Calu3 (cell line): ENCODE results near the gene TMC8. TPM values are rescaled to one million over a fixed set of nuclear protein-coding genes. Genes with fewer than 3 reads are reported as not detected.
A peak's percentile ranks its signal among the peaks of the same experiment; 100 is the strongest.

Experiments used
- BruUV-seq: library from RNA; stranded (reverse); fragments of 400-500 nt; replicated peaks from 2 replicates; lab custom pipeline; 2021; lab: Mats Ljungman, UMichigan
- CTCF ChIA-PET: fragments of 300-600 bp; sonication (Branson Sonifier 250); formaldehyde crosslinking; loops from one replicate; lab custom pipeline; 2022; ENCODE audit warnings: antibody characterized with exemption; lab: Charles Lee
- DNase-seq: peaks from one replicate; pipeline ENCODE4 v3.0.0; 2022
- H3K27ac Mint-ChIP-seq: one replicate; pipeline ENCODE4 v1.8.0; 2022; ENCODE audit warnings: mixed read lengths; ENCODE audit not compliant: unreplicated experiment
- H3K27me3 Mint-ChIP-seq: one replicate; pipeline ENCODE4 v1.8.0; 2022; ENCODE audit warnings: mixed read lengths; ENCODE audit not compliant: unreplicated experiment
- H3K36me3 Mint-ChIP-seq: one replicate; pipeline ENCODE4 v1.8.0; 2022; ENCODE audit warnings: mild to moderate bottlenecking, moderate library complexity, mixed read lengths; ENCODE audit not compliant: insufficient read depth, unreplicated experiment
- H3K4me1 Mint-ChIP-seq: one replicate; pipeline ENCODE4 v1.8.0; 2022; ENCODE audit warnings: mild to moderate bottlenecking, low read depth, mixed read lengths; ENCODE audit not compliant: unreplicated experiment
- H3K4me3 Mint-ChIP-seq: one replicate; pipeline ENCODE4 v1.8.0; 2022; ENCODE audit warnings: mild to moderate bottlenecking, low read depth, moderate library complexity, mixed read lengths; ENCODE audit not compliant: unreplicated experiment
- H3K9me3 Mint-ChIP-seq: one replicate; pipeline ENCODE4 v1.8.0; 2022; ENCODE audit warnings: low read depth, mixed read lengths; ENCODE audit not compliant: unreplicated experiment
- CTCF ChIP-seq: fragments of 200-600 bp; IDR thresholded peaks from one replicate; pipeline ENCODE4 v1.8.0; 2022; ENCODE audit warnings: antibody characterized with exemption; ENCODE audit not compliant: unreplicated experiment
- intact Hi-C: fragments of 100-400 bp; cut with micrococcal nuclease; formaldehyde crosslinking; loops from one replicate; pipeline ENCODE4 v1.10.0; 2022; ENCODE audit not compliant: unreplicated experiment
- total RNA-seq: library from RNA; stranded (reverse); gene quantifications from 2 replicates; pipeline ENCODE4 v1.2.3, GENCODE V29; 2022

The TMC8 gene
- total RNA-seq, 1 experiment from 2014 or later = 1.1 TPM

GRCh38 chr17:78174346-78174869 lies 43.8 kb downstream of the TMC8 start:
- peaks cover 46% of the 10 kb centered on the region for H3K4me1 Mint-ChIP-seq

DNA sequence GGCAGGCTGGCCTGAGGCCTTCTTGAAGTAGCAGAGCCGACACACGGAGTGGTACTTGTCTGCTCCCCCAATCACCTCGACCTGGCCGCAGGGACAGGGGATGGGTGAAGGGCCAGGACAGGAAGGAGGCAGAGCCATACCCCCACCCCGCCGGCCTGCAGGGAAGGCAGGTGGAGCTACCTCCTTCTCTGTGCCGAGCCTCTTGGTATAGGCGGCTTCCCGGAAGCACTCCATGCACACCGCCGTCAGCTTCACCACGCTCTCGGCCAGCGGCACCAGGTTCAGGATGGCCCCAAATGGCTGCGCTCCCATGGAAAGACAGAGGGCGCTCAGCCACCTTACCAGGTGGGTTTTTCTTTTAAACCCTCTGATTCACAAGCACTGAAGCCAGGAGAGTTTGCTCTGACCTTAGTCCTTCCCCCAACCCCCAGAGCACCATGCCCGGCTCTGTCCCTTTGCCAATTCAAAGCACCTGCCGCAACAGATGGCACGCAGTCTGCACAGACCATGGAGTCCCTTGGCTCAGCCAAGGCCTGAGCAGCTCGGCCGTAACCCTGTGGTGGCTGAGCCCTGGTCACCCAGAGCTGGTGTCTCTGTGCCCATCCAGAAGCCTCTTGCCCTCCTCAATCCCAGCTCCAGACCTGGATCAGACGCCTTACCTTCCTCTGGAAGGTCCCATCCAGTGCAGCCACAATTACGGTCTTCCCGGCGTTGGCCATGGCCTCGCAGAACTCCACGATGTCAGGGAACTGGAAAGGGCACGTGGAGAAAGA lies 44.5 kb downstream of the TMC8 start:
- no peak overlapping the region for H3K4me3 Mint-ChIP-seq
- peak overlapping the region; percentile 87 for H3K27ac Mint-ChIP-seq
- no peaks in the 10 kb centered on the region for H3K27me3 Mint-ChIP-seq

More at GRCh38 chr17:78174346-78174869, 43.8 kb downstream of the TMC8 start:
- Mint-ChIP-seq H3K27me3 (no peaks in the 10 kb centered on the region), H3K4me3 (no peak overlapping the region), H3K9me3 (no peaks in the 10 kb centered on the region), H3K36me3 (peaks cover 62% of the 10 kb centered on the region), H3K27ac (peak overlapping the region; percentile 87)
- peak; percentile 87 for DNase-seq
- BruUV-seq = TSS peak; percentile 16
- intact Hi-C loops = loop anchor here (2.0 kb wide), 1 partner anchor 62 kb away; no protein-coding TSS in a partner anchor
- CTCF ChIA-PET = interaction anchor here (0.6 to 2.2 kb wide), 9 partner anchors 23 to 168 kb away, joined by 3 to 9 read pairs (median 3); no protein-coding TSS in a partner anchor
- peak; percentile 30 for TF ChIP-seq CTCF

GRCh38 chr17:78175643-78175981 lies 45.0 kb downstream of the TMC8 start:
- Mint-ChIP-seq H3K27me3 (no peaks in the 10 kb centered on the region), H3K4me3 (no peak overlapping the region), H3K36me3 (peaks cover 70% of the 10 kb centered on the region), H3K4me1 (peaks cover 46% of the 10 kb centered on the region), H3K9me3 (no peaks in the 10 kb centered on the region), H3K27ac (no peak overlapping the region)
- DNase-seq = no peak
- CTCF ChIA-PET = interaction anchor here (0.9 to 2.2 kb wide), 4 partner anchors 11 to 92 kb away, joined by 3 to 9 read pairs (median 6); partner anchors contain the start of gene TK1
- TF ChIP-seq CTCF = no peak
- intact Hi-C loops = loop anchor here (2.0 kb wide), 1 partner anchor 63 kb away; no protein-coding TSS in a partner anchor
- no TSS peak for BruUV-seq

More for the DNA sequence above, 44.5 kb downstream of the TMC8 start:
- CTCF ChIA-PET = interaction anchor here (0.6 to 2.2 kb wide), 11 partner anchors 11 to 168 kb away, joined by 3 to 9 read pairs (median 3); partner anchors contain the start of gene TK1
- Mint-ChIP-seq H3K9me3 (no peaks in the 10 kb centered on the region), H3K4me1 (peaks cover 46% of the 10 kb centered on the region), H3K36me3 (peaks cover 64% of the 10 kb centered on the region)
- DNase-seq = no peak
- intact Hi-C loops = loop anchor here (2.0 kb wide), 1 partner anchor 62 kb away; no protein-coding TSS in a partner anchor
- BruUV-seq = no TSS peak
- no peak for TF ChIP-seq CTCF

DNA sequence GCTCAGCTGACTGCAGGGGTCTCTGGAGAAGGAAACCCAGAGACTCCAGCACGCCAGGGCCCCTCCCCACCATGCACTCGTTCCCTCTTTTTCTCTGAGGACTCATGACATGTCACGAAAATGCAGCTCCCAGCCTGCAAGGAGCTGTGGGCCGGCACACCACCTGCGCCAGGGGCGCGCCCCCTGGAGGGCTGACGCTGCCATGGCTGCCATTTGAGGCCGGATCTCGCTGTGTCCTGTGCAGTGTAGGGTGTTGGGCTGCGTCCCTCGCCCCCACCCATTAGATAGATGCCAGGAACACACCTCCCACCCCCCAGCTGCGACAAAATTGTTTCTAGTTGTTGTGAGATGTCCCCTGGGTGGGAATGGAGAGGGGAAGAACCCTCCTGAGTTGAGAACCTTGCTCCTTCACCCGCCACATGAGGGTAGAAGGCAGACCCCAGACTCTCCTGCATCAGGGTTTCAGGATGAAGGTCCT lies 46.0 kb downstream of the TMC8 start:
- peak; percentile 48 for TF ChIP-seq CTCF
- BruUV-seq = no TSS peak
- Mint-ChIP-seq H3K36me3 (peaks cover 77% of the 10 kb centered on the region), H3K9me3 (no peaks in the 10 kb centered on the region), H3K27me3 (no peaks in the 10 kb centered on the region), H3K4me3 (no peak overlapping the region), H3K27ac (no peak overlapping the region), H3K4me1 (peaks cover 38% of the 10 kb centered on the region)
- CTCF ChIA-PET = interaction anchor here (0.9 to 1.5 kb wide), 3 partner anchors 10 to 93 kb away, joined by 4 to 8 read pairs (median 5); partner anchors contain the start of gene TK1
- intact Hi-C loops = no loop called here
- no peak for DNase-seq
